ENCODE results near the gene MTFP1.
"Not testable (repeated sequence)": the region's sequence is repeated elsewhere in the genome, so short reads cannot be mapped to it uniquely, and the experiment has no call there.

Gene MTFP1

DNA sequence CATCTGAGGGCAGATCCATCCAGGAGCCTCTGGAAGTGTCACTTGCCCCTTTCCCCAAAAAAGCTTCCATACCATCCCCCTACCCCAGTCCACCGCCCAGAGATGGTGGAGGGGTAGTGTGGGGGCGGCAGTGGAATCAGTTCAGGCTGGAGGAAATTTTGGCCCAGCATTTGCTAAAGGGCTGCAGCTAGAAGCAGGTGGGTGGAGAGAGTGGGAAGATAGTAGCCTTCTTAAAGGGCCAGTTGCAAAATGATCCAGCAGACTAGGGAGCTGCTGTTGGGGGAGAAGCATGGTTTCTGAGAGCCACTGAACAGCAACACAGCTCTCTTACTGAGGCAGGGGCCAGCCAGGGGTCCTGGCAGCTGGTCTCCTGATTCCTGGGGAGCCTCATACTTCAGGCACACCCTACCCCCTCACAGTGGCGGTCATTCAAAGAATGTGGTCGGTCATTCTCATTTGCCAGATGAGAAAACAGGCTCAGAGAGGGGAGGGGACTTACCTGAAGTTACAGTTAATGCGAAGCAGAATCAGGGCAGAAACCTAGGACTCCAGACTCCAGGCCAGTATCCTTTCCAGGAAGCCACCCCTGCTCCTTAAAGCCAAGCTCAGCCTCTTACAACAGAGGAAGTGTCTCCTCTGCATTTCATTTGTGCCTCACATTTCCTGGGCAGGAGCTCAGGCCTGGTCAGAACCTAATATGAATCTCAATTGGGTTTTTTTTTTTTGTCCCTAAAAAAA lies 23.4 kb upstream of the MTFP1 start:
- DNase-seq = no peak

- DNase-seq = not testable (repeated sequence)
Measured at GRCh38 chr22:30402766-30403104, 22.8 kb upstream of the MTFP1 start.

GRCh38 chr22:30404307-30404706 lies 21.3 kb upstream of the MTFP1 start:
- DNase-seq = no peak

- no peak for DNase-seq
Measured at GRCh38 chr22:30405731-30406130, 19.8 kb upstream of the MTFP1 start.

DNA sequence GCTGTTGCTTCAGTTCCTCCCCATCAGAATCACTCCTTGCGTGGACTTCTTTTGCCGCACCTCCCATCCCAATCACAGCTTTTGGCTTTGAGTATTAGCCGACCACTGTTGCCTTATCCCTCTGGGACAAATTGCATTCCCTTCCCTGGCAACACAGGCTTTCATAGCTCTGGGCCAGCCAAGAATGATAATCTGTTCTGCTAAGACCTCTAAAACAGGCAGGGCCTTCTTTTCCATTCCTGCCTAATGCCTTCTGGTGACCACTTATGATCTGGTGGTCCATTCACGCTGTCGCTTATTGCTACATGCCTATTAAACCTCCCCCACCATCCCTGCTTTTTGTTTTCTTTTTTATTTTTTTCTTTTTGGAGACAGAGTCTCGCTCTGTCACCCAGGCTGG lies 19.2 kb upstream of the MTFP1 start:
- DNase-seq = no peak

GRCh38 chr22:30408388-30409102 lies 17.0 kb upstream of the MTFP1 start:
- no peak for DNase-seq

GRCh38 chr22:30411780-30412179 lies 13.8 kb upstream of the MTFP1 start:
- DNase-seq = no peak

GRCh38 chr22:30413001-30413400 lies 12.6 kb upstream of the MTFP1 start:
- no peak for DNase-seq

GRCh38 chr22:30413745-30414524 lies 11.6 kb upstream of the MTFP1 start:
- no peak for DNase-seq

- DNase-seq = no peak
Measured at GRCh38 chr22:30414525-30415047, 11.0 kb upstream of the MTFP1 start.

DNA sequence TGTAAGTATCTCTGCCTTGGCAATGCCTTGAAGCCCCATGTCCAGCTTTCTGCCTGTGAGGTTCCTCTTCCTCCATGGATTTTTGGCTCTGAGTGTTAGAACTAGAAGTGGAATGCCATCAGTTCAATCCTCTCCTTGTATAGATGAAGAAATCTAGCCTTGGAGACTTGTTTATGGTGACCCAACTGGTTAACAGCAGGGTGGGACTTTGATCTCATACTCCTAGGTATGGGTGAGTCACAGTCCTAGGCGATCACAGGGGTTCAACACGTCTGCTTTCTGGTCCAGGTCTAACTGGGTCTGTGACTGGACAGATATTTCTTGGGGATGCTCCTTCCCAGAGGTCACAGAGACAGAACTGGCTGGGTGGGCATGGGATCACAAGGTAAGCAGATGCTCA lies 9.2 kb upstream of the MTFP1 start:
- DNase-seq = no peak

GRCh38 chr22:30416837-30417236 lies 8.7 kb upstream of the MTFP1 start:
- DNase-seq = no peak

- DNase-seq = no peak
Measured at GRCh38 chr22:30420347-30421125, 5.0 kb upstream of the MTFP1 start.

- no peak for DNase-seq
Measured at GRCh38 chr22:30421695-30422480, 3.7 kb upstream of the MTFP1 start.

DNA sequence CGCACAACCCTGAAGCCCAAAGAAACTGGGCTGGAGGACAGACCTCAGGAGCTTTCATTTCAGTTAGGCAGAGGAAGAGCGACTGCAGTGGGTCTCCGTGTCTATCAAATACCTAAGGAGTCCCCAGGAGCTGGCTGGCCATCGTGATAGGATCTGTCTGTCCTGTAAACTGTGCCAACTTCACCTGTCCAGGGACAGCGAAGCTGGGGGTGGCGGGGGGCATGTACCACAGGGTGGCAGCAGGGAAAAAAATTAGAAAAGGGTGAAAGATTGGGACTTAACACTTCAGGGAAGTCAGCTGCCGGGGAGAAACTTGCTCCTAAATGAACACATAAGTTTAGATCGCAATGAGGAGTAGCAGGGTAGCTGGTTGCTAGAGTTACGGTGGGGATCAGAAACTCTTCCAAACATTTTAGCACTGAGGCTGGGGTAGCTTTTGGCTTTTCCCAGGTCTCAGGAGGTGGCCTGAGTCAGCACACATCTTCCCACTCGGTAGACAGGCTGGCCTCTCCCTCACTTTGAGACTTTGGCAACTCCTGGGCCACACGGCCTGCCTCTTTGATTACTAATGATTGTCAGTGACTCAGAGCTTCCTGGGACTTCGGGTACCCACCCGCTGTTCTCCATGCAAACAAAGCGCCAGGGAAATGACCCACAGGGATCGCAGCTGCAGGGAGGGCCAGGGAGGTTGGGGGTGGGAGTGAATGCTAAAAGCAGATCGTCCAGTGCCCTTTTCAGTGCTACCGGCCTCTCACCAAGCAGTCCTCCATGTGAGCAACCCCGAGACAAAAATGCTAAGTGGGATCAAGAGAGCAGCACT lies 2.9 kb upstream of the MTFP1 start:
- no peak for DNase-seq

GRCh38 chr22:30423301-30423958 lies 2.1 kb upstream of the MTFP1 start:
- DNase-seq = no peak

DNA sequence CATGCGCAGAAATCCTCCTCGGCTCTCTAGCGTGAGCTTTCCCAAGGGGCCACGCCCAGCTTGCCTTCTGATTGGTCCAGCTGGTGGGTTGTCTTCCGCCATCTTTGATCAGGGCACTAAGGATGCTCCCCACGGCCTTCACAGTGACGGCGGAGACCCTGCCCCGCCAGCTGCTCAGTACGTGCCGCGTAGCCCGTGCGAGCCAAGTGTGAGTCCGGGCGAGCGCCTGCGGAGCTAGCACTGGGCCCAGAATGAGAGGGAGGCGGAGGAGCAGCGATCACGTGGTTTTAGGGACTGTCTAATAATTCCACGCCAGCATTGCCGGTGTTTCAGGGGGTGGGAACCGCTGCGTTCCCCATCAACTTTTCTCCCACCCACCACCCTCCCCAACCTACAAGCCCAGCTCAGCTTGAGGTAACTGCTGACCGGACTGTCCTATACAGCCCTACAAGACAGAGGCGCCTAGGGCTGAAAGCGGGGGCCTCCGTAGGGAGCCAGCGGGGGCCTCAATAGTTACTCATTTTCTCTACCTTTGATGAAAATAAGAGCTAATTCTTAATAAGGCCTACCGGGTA lies 1.5 kb upstream of the MTFP1 start:
- peak; percentile 99 for DNase-seq

DNA sequence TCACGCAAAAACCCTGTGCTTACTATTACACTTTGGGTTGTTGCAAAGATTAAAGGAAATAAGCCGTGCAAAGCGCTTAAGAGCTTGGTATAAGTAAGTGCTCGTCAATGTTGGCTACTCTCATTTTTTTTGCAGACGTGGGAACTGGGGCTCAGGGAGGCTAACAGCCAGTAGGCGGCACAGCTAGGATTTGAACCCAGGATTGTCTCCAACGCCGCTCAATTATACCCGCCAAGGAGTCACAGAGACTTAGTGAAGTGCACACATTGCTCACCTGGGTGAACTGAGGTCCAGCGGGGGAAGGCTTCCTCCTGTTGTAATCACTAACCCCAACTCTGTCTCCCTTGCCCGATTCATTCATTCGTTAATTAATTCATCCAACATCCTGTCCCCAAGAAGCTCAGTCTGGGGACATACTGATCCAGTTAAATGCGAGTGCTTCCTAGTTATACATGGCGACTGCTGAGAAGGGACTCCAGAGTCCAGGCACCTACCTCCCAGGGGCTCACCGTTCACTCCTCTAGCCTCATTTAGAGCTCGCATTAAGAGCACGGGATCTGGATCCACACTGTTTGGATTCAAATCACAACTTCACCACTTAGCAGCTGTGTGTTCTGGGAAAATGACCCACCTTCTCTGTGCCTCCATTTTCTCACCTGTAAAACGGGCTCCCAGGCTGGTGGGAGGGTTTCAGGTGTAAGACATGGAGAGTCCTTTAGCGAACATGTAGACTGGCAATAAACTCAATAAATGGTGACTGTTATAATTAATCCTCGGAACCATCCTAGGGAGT lies 838 bp upstream of the MTFP1 start:
- no peak for DNase-seq

- no peak for DNase-seq
Measured at GRCh38 chr22:30425327-30425615, 297 bp upstream of the MTFP1 start.
